Limb (tissue), 2 donors: ENCODE measurements around the gene ZNF391.
"Not testable (repeated sequence)": the region's sequence is repeated elsewhere in the genome, so short reads cannot be mapped to it uniquely, and the experiment has no call there.

ENCODE experiments used
- DNase-seq, 2 donors: peaks; one replicate each; pipeline ENCODE4 v3.0.0-alpha.2; 2016; ENCODE audit errors: extremely low spot score in 2 of 2

The ZNF391 gene

GRCh38 chr6:27422651-27423332, 34.2 kb downstream of the ZNF391 start:
- peak; percentile 11 to 37 for DNase-seq

- not testable (repeated sequence) for DNase-seq
These were observed 36.3 kb downstream of the ZNF391 start for GRCh38 chr6:27424851-27425250.

GRCh38 chr6:27426045-27426620, 37.6 kb downstream of the ZNF391 start:
- DNase-seq = no peak

- DNase-seq = no peak
These were observed 39.9 kb downstream of the ZNF391 start for GRCh38 chr6:27428502-27428901.

- no peak for DNase-seq
These were observed 40.4 kb downstream of the ZNF391 start for GRCh38 chr6:27428966-27429365.

GRCh38 chr6:27433714-27434113, 45.2 kb downstream of the ZNF391 start:
- DNase-seq = no peak

- DNase-seq = no peak
These were observed 50.8 kb downstream of the ZNF391 start for GRCh38 chr6:27439371-27439770.

GRCh38 chr6:27441001-27441400, 52.4 kb downstream of the ZNF391 start:
- DNase-seq = no peak

GRCh38 chr6:27442932-27443331, 54.4 kb downstream of the ZNF391 start:
- DNase-seq = no peak

- no peak for DNase-seq
These were observed 59.9 kb downstream of the ZNF391 start for GRCh38 chr6:27448456-27448855.

- no peak for DNase-seq
These were observed 63.3 kb downstream of the ZNF391 start for GRCh38 chr6:27451660-27452390.

GRCh38 chr6:27452496-27452897, 63.9 kb downstream of the ZNF391 start:
- no peak for DNase-seq
